Endodermal cell (in vitro differentiated cells): ENCODE measurements around the gene ADGRG6. TPM values are rescaled to one million over a fixed set of nuclear protein-coding genes. Genes with fewer than 3 reads are reported as not detected.

Experiments used
- DNase-seq: peaks from one replicate; pipeline ENCODE4 v3.0.0-alpha.2; 2017
- H3K27ac ChIP-seq: 2 replicates; pipeline ENCODE4 v1.5.1; 2013; ENCODE audit warnings: mild to moderate bottlenecking, low read depth, low read length, moderate library complexity
- H3K27me3 ChIP-seq: 2 replicates; pipeline ENCODE4 v1.6.1; 2013; ENCODE audit warnings: mild to moderate bottlenecking, low read length, moderate library complexity; ENCODE audit not compliant: insufficient read depth, control insufficient read depth, poor library complexity, severe bottlenecking
- H3K36me3 ChIP-seq: 2 replicates; pipeline ENCODE4 v1.7.0; 2013; ENCODE audit warnings: mild to moderate bottlenecking, low read length, moderate library complexity; ENCODE audit not compliant: control insufficient read depth, insufficient read depth
- H3K4me1 ChIP-seq: one replicate; pipeline ENCODE4 v1.7.0; 2013; ENCODE audit warnings: low read length; ENCODE audit not compliant: control insufficient read depth, insufficient read depth
- H3K4me3 ChIP-seq: 2 replicates; pipeline ENCODE4 v1.5.1; 2013; ENCODE audit warnings: mild to moderate bottlenecking, low read length, moderate library complexity
- H3K9ac ChIP-seq: 2 replicates; pipeline ENCODE4 v1.6.1; 2013; ENCODE audit warnings: mild to moderate bottlenecking, low read length, moderate library complexity; ENCODE audit not compliant: poor library complexity, severe bottlenecking; ENCODE audit errors: extremely low read depth
- H3K9me3 ChIP-seq: 2 replicates; pipeline ENCODE4 v1.6.1; 2013; ENCODE audit warnings: mild to moderate bottlenecking, low read length, moderate library complexity; ENCODE audit not compliant: control insufficient read depth
- H3K27ac Mint-ChIP-seq: 2 replicates; pipeline ENCODE4 v1.8.0; 2020; ENCODE audit warnings: mixed read lengths
- H3K27me3 Mint-ChIP-seq: 2 replicates; pipeline ENCODE4 v1.8.0; 2021; ENCODE audit warnings: mild to moderate bottlenecking, mixed read lengths; ENCODE audit not compliant: insufficient read depth
- H3K36me3 Mint-ChIP-seq: 2 replicates; pipeline ENCODE4 v1.8.0; 2020; ENCODE audit warnings: low read depth, mixed read lengths
- H3K4me1 Mint-ChIP-seq: 2 replicates; pipeline ENCODE4 v1.8.0; 2020; ENCODE audit warnings: mixed read lengths
- H3K4me3 Mint-ChIP-seq: 2 replicates; pipeline ENCODE4 v1.8.0; 2020; ENCODE audit warnings: mild to moderate bottlenecking, moderate library complexity, mixed read lengths
- H3K9me3 Mint-ChIP-seq: 2 replicates; pipeline ENCODE4 v1.8.0; 2020; ENCODE audit warnings: mild to moderate bottlenecking, mixed read lengths
- CTCF ChIP-seq: fragments of 200-600 bp; sonication (generic); conservative IDR thresholded peaks from 2 replicates; pipeline ENCODE4 v1.5.0; 2021; ENCODE audit warnings: antibody characterized with exemption, mild to moderate bottlenecking
- WGBS, 2 experiments: methylation state at CpG; one replicate each; pipeline versions ENCODE4 v1.1.5 to v1.1.7; 2013; ENCODE audit warnings: missing lambda C conversion rate in 2 of 2, mixed read lengths in 1 of 2; ENCODE audit not compliant: insufficient coverage in 1 of 2, insufficient read length in 1 of 2; 5-methylcytosine and 5-hydroxymethylcytosine counted together
- total RNA-seq, 2 donors: library from RNA; stranded (reverse); fragmentation: NEBNext Ultra II Directional in 1 of 2; extraction: Animal tissue kit (Norgen Biotek cat#: 25700) in 1 of 2; gene quantifications; 2 replicates in 1 of 2; 3 replicates in 1 of 2; pipeline ENCODE4 v1.2.1, GENCODE V29; 2021

Gene ADGRG6
- total RNA-seq, 2 donors from 2014 or later, result 20.4 to 26.8 TPM

- Mint-ChIP-seq H3K27me3 (no peaks in the 10 kb centered on the region), H3K4me1 (peaks cover 1% of the 10 kb centered on the region), H3K9me3 (peaks cover 2% of the 10 kb centered on the region), H3K27ac (peak overlapping the region; percentile 46), H3K36me3 (peaks cover 7% of the 10 kb centered on the region), H3K4me3 (no peak overlapping the region)
- Histone ChIP-seq H3K36me3 (no peaks in the 10 kb centered on the region), H3K27me3 (no peaks in the 10 kb centered on the region), H3K27ac (no peak overlapping the region), H3K4me1 (no peaks in the 10 kb centered on the region), H3K4me3 (no peak overlapping the region), H3K9ac (no peak overlapping the region), H3K9me3 (no peaks in the 10 kb centered on the region)
- DNase-seq, result no peak
- no peak for TF ChIP-seq CTCF
- 50% methylated on average over 1 of the region's 1 CpG; no CpG with 5 or more reads in 1 of the 2 experiments for WGBS, 2 experiments
Measured at GRCh38 chr6:142417331-142417750, 115.5 kb downstream of the ADGRG6 start.

- WGBS, 2 experiments, result 88 to 93% methylated on average over 3 of the region's 3 CpGs
- H3K27ac Mint-ChIP-seq, result no peak overlapping the region
Measured at GRCh38 chr6:142419071-142419470, 117.3 kb downstream of the ADGRG6 start.

GRCh38 chr6:142420802-142421201, 119.0 kb downstream of the ADGRG6 start:
- Histone ChIP-seq H3K36me3 (no peaks in the 10 kb centered on the region), H3K4me3 (no peak overlapping the region), H3K9ac (no peak overlapping the region), H3K27me3 (no peaks in the 10 kb centered on the region), H3K9me3 (no peaks in the 10 kb centered on the region), H3K27ac (no peak overlapping the region), H3K4me1 (no peaks in the 10 kb centered on the region)
- Mint-ChIP-seq H3K9me3 (peaks cover 6% of the 10 kb centered on the region), H3K4me3 (no peak overlapping the region), H3K36me3 (peaks cover 11% of the 10 kb centered on the region), H3K4me1 (peaks cover 1% of the 10 kb centered on the region), H3K27ac (no peak overlapping the region), H3K27me3 (no peaks in the 10 kb centered on the region)
- no peak for TF ChIP-seq CTCF
- DNase-seq, result no peak

More at GRCh38 chr6:142419071-142419470, 117.3 kb downstream of the ADGRG6 start:
- H3K36me3 Mint-ChIP-seq, result peaks cover 7% of the 10 kb centered on the region
- H3K27me3 Mint-ChIP-seq, result no peaks in the 10 kb centered on the region
- no peak overlapping the region for H3K9ac ChIP-seq
- H3K4me3 Mint-ChIP-seq, result no peak overlapping the region
- H3K9me3 Mint-ChIP-seq, result peaks cover 2% of the 10 kb centered on the region
- H3K27ac ChIP-seq, result no peak overlapping the region
- no peak for TF ChIP-seq CTCF
- no peaks in the 10 kb centered on the region for H3K36me3 ChIP-seq
- H3K4me1 ChIP-seq, result no peaks in the 10 kb centered on the region
- H3K4me3 ChIP-seq, result no peak overlapping the region
- H3K27me3 ChIP-seq, result no peaks in the 10 kb centered on the region
- H3K9me3 ChIP-seq, result no peaks in the 10 kb centered on the region
- peaks cover 1% of the 10 kb centered on the region for H3K4me1 Mint-ChIP-seq
- no peak for DNase-seq
